Glutamatergic neuron (in vitro differentiated cells): Measurements from ENCODE around the gene LTBP2. TPM values are rescaled to one million over a fixed set of nuclear protein-coding genes. Genes with fewer than 3 reads are reported as not detected.

Experiments
- DNase-seq: peaks from one replicate; pipeline ENCODE4 v3.0.0; 2022
- H3K27ac Mint-ChIP-seq: one replicate; pipeline ENCODE4 v1.8.0; 2020; ENCODE audit warnings: mild to moderate bottlenecking, mixed read lengths, inconsistent platforms; ENCODE audit not compliant: unreplicated experiment
- H3K27me3 Mint-ChIP-seq: one replicate; pipeline ENCODE4 v1.8.0; 2020; ENCODE audit warnings: mild to moderate bottlenecking, moderate library complexity, mixed read lengths, inconsistent platforms; ENCODE audit not compliant: unreplicated experiment
- H3K36me3 Mint-ChIP-seq: one replicate; pipeline ENCODE4 v1.8.0; 2020; ENCODE audit warnings: mild to moderate bottlenecking, mixed read lengths, inconsistent platforms; ENCODE audit not compliant: unreplicated experiment
- H3K4me1 Mint-ChIP-seq: one replicate; pipeline ENCODE4 v1.8.0; 2020; ENCODE audit warnings: mild to moderate bottlenecking, low read depth, mixed read lengths, inconsistent platforms; ENCODE audit not compliant: unreplicated experiment
- H3K4me3 Mint-ChIP-seq: one replicate; pipeline ENCODE4 v1.8.0; 2020; ENCODE audit warnings: mild to moderate bottlenecking, mixed read lengths, inconsistent platforms; ENCODE audit not compliant: unreplicated experiment
- H3K9me3 Mint-ChIP-seq: one replicate; pipeline ENCODE4 v1.8.0; 2020; ENCODE audit warnings: mild to moderate bottlenecking, moderate library complexity, mixed read lengths, inconsistent platforms; ENCODE audit not compliant: unreplicated experiment
- CTCF ChIP-seq: fragments of 200-600 bp; sonication (generic); IDR thresholded peaks from one replicate; pipeline ENCODE4 v1.5.0; 2021; ENCODE audit not compliant: partially characterized antibody, unreplicated experiment
- total RNA-seq: library from RNA; stranded (reverse); fragmentation: NEBNext Ultra II Directional; extraction: Animal tissue kit (Norgen Biotek cat#: 25700); gene quantifications from one replicate; pipeline ENCODE4 v1.2.1, GENCODE V29; 2021; ENCODE audit not compliant: unreplicated experiment

The LTBP2 gene
- total RNA-seq, 1 donor from 2014 or later: 1.2 TPM

GRCh38 chr14:74595006-74595735 is 16.9 kb downstream of the LTBP2 start:
- no peak overlapping the region for H3K27ac Mint-ChIP-seq
- H3K4me1 Mint-ChIP-seq: peaks cover 4% of the 10 kb centered on the region
- DNase-seq: no peak
- peaks cover 2% of the 10 kb centered on the region for H3K27me3 Mint-ChIP-seq
- H3K9me3 Mint-ChIP-seq: peaks cover 4% of the 10 kb centered on the region
- H3K36me3 Mint-ChIP-seq: no peaks in the 10 kb centered on the region
- no peak overlapping the region for H3K4me3 Mint-ChIP-seq
- no peak for TF ChIP-seq CTCF

GRCh38 chr14:74594606-74595005 is 17.4 kb downstream of the LTBP2 start:
- Mint-ChIP-seq H3K27me3 (peaks cover 2% of the 10 kb centered on the region), H3K4me1 (peaks cover 4% of the 10 kb centered on the region), H3K4me3 (no peak overlapping the region), H3K27ac (no peak overlapping the region), H3K9me3 (peaks cover 4% of the 10 kb centered on the region), H3K36me3 (no peaks in the 10 kb centered on the region)
- DNase-seq: no peak
- no peak for TF ChIP-seq CTCF

- Mint-ChIP-seq H3K4me1 (peaks cover 1% of the 10 kb centered on the region), H3K27me3 (peaks cover 2% of the 10 kb centered on the region)
These were observed 18.0 kb downstream of the LTBP2 start for GRCh38 chr14:74594029-74594428.

GRCh38 chr14:74593241-74593953 is 18.6 kb downstream of the LTBP2 start:
- TF ChIP-seq CTCF: no peak
- no peak overlapping the region for H3K27ac Mint-ChIP-seq
- H3K27me3 Mint-ChIP-seq: peaks cover 2% of the 10 kb centered on the region
- peaks cover 4% of the 10 kb centered on the region for H3K9me3 Mint-ChIP-seq
- H3K4me3 Mint-ChIP-seq: no peak overlapping the region
- H3K36me3 Mint-ChIP-seq: no peaks in the 10 kb centered on the region
- peaks cover 1% of the 10 kb centered on the region for H3K4me1 Mint-ChIP-seq
- DNase-seq: no peak

More at GRCh38 chr14:74594029-74594428, 18.0 kb downstream of the LTBP2 start:
- no peaks in the 10 kb centered on the region for H3K36me3 Mint-ChIP-seq
- H3K4me3 Mint-ChIP-seq: no peak overlapping the region
- H3K27ac Mint-ChIP-seq: no peak overlapping the region
- TF ChIP-seq CTCF: no peak
- peaks cover 4% of the 10 kb centered on the region for H3K9me3 Mint-ChIP-seq
- no peak for DNase-seq
